Measurements from ENCODE around the gene TXNDC5. TPM values are rescaled to one million over a fixed set of nuclear protein-coding genes. Genes with fewer than 3 reads are reported as not detected.

The TXNDC5 gene
- total RNA-seq, 1 donor from 2014 or later = 193 TPM

Other genes with a start within 250 kb of the TXNDC5 start
- gene BMP6, start 184.7 kb downstream of the TXNDC5 start, total RNA-seq = 2.2 and 2.8 TPM in 2 replicates
- gene BLOC1S5, start 153.6 kb upstream of the TXNDC5 start, total RNA-seq = 8.2 and 8.4 TPM in 2 replicates
- gene EEF1E1, start 191.8 kb upstream of the TXNDC5 start, total RNA-seq = 35.5 and 44.5 TPM in 2 replicates